ENCODE data around the gene ZSWIM5. TPM values are rescaled to one million over a fixed set of nuclear protein-coding genes. Genes with fewer than 3 reads are reported as not detected.

ZSWIM5 gene
- total and polyA plus RNA-seq, 2 of the 8 experiments (the other 6 are each of a cell fraction or from before 2014, with no cell fraction given): 2.5 to 3.9 TPM

DNA sequence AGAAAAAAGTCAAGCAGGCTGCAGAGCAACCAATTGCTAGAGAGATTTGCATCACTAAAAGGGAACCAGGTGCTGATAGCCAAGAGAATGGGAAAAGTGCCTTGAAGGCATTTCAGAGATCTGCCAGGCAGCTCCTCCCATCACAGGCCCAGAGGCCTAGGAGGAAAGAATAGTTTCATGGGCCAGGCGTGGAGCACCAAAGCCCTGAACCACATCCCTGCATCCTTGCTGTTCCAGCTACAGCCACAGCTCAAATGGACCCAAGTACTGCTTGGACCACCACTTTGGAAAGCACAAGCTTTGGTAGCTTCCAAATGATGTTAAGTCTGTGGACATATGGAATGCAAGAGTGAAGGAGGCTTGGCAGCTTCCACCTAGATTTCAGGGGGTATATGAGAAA lies 29.7 kb upstream of the ZSWIM5 start:
- no peaks in the 10 kb centered on the region for H3K4me1 ChIP-seq (replicated peaks in 1 of 4; ENCODE audit: control insufficient read depth in 3 of 4, insufficient read depth in 4 of 4, low read length in 3 of 4)
- no peak overlapping the region for H3K14ac ChIP-seq (ENCODE audit: insufficient read length)
- H4K5ac ChIP-seq (ENCODE audit: insufficient read length, low read depth, low read length): no peak overlapping the region
- H3K4me2 ChIP-seq (ENCODE audit: insufficient read depth in 1 of 2, low read depth in 2 of 2, low read length in 2 of 2): no peak overlapping the region
- H2BK5ac ChIP-seq (ENCODE audit: low read depth, low read length): no peak overlapping the region
- H3K23ac ChIP-seq (ENCODE audit: insufficient read length): no peak overlapping the region
- POLR2A ChIA-PET (ENCODE audit: partially characterized antibody): interaction anchor here (1.0 kb wide), 1 partner anchor 10 kb away, joined by 5 read pairs; no protein-coding TSS in a partner anchor
- no peak overlapping the region for H4K8ac ChIP-seq (ENCODE audit: extremely low read depth, insufficient read depth, low read length)
- no peak overlapping the region for H2BK15ac ChIP-seq (ENCODE audit: low read length)
- H2AFZ ChIP-seq (ENCODE audit: low read length): no peak overlapping the region
- no peaks in the 10 kb centered on the region for H3K36me3 ChIP-seq (ENCODE audit: control insufficient read depth in 2 of 4, insufficient read depth in 4 of 4, low read length in 3 of 4)
- DNase-seq (ENCODE audit: low read depth in 1 of 2, low spot score in 2 of 2) (no peak), FAIRE-seq (no peak)
- no peaks in the 10 kb centered on the region for H3K79me2 ChIP-seq (ENCODE audit: control insufficient read depth in 1 of 2, insufficient read depth in 2 of 2, low read length in 2 of 2)
- H3K4ac ChIP-seq (replicated peaks; ENCODE audit: insufficient read length, low read depth, low read length): no peak overlapping the region
- WGBS, 2 experiments (ENCODE audit: extremely low coverage in 1 of 2, insufficient coverage in 1 of 2, insufficient read length in 1 of 2, insufficient replicate concordance in 2 of 2, low coverage in 1 of 2, low lambda C conversion rate in 2 of 2, missing lambda C conversion rate in 1 of 2): 50% methylated on average over 1 of the region's 1 CpG; no CpG with 5 or more reads in 1 of the 2 experiments
- no peak overlapping the region for H2BK20ac ChIP-seq (ENCODE audit: low read length)
- H3K27me3 ChIP-seq (replicated peaks in 1 of 4; ENCODE audit: control insufficient read depth in 3 of 4, extremely low read depth in 1 of 4, insufficient read depth in 3 of 4, low read length in 3 of 4): no peaks in the 10 kb centered on the region
- H3K4me3 ChIP-seq (ENCODE audit: extremely low read depth in 1 of 4, insufficient read depth in 2 of 4, low read depth in 3 of 4, low read length in 4 of 4): no peak overlapping the region
- H2BK120ac ChIP-seq (replicated peaks; ENCODE audit: low read depth, low read length): no peak overlapping the region
- no peaks in the 10 kb centered on the region for H3K79me1 ChIP-seq (ENCODE audit: low read depth, low read length)
- no peak overlapping the region for H3K56ac ChIP-seq (replicated peaks; ENCODE audit: insufficient read length, low read depth, low read length)
- H3K27ac ChIP-seq (ENCODE audit: low read depth, low read length): no peak overlapping the region
- no peak overlapping the region for H3K18ac ChIP-seq (ENCODE audit: extremely low read depth, low read length)
- TF ChIP-seq MAFK (IDR thresholded peaks at IDR 0.05; ENCODE audit: low read depth, low read length) (no peak), ASH2L (IDR thresholded peaks at IDR 0.05; ENCODE audit: low read length) (no peak), SIX5 (IDR thresholded peaks at IDR 0.05; ENCODE audit: low read depth, low read length) (no peak), RAD21 (IDR thresholded peaks at IDR 0.05 in 1 of 2, conservative IDR thresholded peaks at IDR 0.05 in 1 of 2; ENCODE audit: low read depth in 2 of 2, low read length in 2 of 2) (no peak), NANOG (IDR thresholded peaks at IDR 0.05; ENCODE audit: insufficient read depth, low read depth, low read length, poor library complexity, severe bottlenecking) (no peak), TBP (IDR thresholded peaks at IDR 0.05; ENCODE audit: low read depth, low read length) (no peak), GTF2F1 (IDR thresholded peaks at IDR 0.05; ENCODE audit: borderline replicate concordance, low read depth, low read length) (no peak), CHD1 (IDR thresholded peaks at IDR 0.05; ENCODE audit: low read depth, low read length) (no peak), SP4 (IDR thresholded peaks at IDR 0.05; ENCODE audit: low read length) (no peak)
- CTCF ChIA-PET (ENCODE audit: partially characterized antibody): interaction anchor here (1.8 kb wide), 1 partner anchor 222 kb away, joined by 4 read pairs; no protein-coding TSS in a partner anchor
- H4K91ac ChIP-seq (replicated peaks; ENCODE audit: insufficient read length, low read length): no peak overlapping the region
- no peaks in the 10 kb centered on the region for H4K20me1 ChIP-seq (replicated peaks in 1 of 2; ENCODE audit: control insufficient read depth in 1 of 2, insufficient read depth in 2 of 2, low read length in 2 of 2)
- H2BK12ac ChIP-seq (ENCODE audit: low read depth, low read length): no peak overlapping the region
- H3K9me3 ChIP-seq (ENCODE audit: insufficient read depth in 2 of 2, low read depth in 1 of 2, low read length in 1 of 2): peaks cover 9 to 21% of the 10 kb centered on the region in 2 experiments; a peak in 3 of 4 replicates
- H2AK5ac ChIP-seq (ENCODE audit: low read depth, low read length): no peak overlapping the region
- H3K23me2 ChIP-seq (ENCODE audit: low read depth, low read length): no peaks in the 10 kb centered on the region
- H3K9ac ChIP-seq (replicated peaks in 1 of 4; ENCODE audit: extremely low read depth in 1 of 4, low read depth in 3 of 4, low read length in 3 of 4): no peak overlapping the region
